Measurements from ENCODE around the gene CBFB.
"Not testable (repeated sequence)": the region's sequence is repeated elsewhere in the genome, so short reads cannot be mapped to it uniquely, and the experiment has no call there.

The CBFB gene

DNA sequence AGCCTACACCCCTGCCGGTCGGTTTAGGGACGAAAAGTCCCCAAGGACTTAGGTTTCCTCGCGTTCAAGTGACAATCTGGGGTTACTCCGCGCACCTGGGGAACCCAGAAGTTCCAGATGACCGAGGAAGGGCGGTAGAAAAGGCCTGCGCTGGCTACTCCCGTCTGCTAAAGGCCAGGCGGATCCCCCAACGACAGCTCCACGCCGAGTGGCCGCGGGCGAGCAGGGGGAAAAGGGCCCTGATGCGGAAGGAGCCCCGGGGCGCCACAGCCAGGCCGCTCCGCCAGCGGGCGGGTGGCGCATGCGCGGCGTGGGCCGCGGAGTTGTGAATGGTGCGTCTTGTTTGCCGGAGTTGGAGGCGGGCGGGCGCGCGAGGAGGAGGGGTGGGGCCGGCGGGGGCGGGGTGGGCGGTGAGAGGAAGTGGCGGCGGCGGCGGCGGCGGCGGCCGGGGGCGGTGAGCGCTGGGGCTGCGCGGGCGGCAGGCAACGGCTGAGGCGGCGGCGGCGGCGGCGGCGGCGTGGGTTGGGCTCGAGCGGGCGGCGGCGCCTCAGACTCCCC, at the start of gene CBFB:
Gene CBFB (plus strand): TSS at position 454 of the 558 bp plus-strand sequence. CDS start 259 bp downstream, outside the sequence.
- peak; percentile 40 for DNase-seq (ENCODE audit: low spot score)

DNA sequence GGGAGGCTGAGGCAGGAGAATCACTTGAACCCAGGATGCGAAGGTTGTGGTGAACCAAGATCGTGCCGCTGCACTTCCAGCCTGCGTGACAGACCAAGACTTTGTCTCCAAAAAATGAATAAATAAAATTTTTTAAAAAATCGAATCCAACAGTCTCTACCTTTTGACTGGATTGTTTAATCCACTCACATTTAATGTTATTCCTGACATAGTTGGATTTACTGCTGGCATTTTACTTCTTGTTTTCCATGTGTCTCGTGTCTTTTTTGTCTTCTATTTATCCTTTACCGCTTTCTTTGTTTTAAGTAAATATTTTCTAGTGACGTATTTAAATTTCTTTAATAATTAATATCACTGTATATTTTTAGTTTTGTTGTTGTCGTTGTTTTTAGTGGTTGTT, 45.9 kb upstream of the CBFB start:
- no peak for DNase-seq (ENCODE audit: low spot score)

DNA sequence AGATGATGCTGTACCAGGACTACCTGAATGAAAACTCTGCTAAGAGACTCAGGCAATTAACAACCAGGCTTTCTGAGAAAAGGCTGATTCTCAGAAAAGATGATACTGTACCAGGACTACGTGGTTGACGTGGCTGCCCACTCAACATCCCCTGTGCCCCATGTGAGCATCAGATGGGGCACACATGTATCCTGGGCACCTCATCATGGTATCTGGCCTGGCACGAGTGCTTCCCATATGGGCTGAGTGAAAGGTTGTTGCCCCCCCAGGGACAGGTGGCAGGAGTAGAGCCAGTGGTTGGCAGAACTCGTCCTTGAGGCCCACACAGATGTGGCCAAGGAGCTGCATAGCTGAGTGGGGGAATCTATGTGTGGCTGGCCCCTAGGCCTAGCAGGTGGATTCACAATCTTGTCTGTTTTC, 44.0 kb upstream of the CBFB start:
- no peak for DNase-seq (ENCODE audit: low spot score)

DNA sequence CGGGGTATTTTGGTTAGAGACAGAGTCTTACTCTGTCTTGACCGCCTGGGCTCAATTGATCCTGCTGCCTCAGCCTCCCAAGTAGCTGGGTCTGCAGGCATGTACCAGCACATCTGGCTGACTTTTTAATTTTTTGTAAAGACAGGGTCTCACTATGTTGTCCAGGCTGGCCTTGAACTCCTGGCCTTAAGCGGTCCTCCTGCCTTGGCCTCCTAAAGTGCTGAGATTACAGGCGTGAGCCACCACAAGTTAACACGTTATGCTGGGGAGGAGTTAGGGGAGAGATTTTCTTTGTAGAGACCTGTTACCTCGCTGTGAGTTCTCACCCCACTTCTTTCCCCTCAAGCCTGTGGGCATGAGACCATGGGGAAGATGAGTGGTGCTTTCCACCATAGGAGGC, 42.4 kb upstream of the CBFB start:
- DNase-seq (ENCODE audit: low spot score): no peak

DNA sequence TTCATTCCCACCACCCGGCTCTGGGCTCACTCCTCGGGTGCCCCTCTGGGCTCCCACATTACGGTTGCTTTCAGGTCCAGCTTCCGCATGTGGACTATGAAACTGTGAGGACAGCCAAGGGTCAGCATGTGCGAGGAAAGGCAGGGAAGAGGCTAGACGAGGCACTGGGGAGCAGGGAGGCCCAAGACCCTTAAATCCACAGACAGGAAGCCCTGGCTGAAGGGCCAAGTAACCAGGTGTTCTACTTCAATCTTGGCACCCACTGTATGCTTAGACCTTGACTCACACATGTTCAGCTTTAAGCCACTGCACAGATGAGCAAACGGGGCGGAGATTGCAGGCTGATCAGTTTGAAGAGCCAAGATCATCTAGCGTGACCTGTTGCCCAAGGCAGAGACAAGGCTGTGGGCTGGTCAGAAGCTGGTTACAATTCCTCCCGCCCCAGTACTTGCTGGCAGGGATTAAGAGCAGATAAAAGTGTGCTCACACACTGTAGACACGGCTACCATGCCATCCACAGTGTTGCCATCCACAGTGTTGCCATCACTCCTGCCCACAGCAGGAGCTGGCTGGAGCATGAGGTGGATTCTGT, 40.7 kb upstream of the CBFB start, which contains the start of gene CES4A:
Gene CES4A (plus strand): TSS at position 393 of the 592 bp plus-strand sequence. CDS start 184 bp downstream, at position 577.
- DNase-seq (ENCODE audit: low spot score): no peak

DNA sequence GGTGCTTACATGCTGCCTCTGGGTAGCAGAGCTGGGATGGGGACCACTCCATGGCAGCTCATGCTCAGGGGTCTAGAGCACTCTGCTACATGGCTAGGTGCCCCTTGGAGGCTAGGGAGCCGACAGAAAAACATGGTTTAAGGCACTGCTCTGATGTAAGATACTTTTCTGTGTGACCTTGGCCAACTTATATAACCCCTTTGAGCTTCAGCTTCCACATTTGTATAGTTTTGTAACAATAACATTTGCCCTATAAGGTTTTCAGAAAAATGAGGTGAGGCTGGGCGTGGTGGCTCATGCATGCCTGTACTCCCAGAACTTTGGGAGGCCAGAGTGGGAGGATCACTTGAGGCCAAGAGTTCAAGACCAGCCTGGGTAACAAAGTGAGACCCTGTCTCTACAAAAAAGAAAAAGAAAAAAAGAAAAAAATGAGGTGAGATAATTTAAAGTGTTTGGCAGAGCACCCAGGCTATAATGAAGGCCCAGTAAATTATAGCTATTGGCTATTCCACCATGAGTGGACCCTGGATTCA, 37.3 kb upstream of the CBFB start:
- DNase-seq (ENCODE audit: low spot score): no peak

DNA sequence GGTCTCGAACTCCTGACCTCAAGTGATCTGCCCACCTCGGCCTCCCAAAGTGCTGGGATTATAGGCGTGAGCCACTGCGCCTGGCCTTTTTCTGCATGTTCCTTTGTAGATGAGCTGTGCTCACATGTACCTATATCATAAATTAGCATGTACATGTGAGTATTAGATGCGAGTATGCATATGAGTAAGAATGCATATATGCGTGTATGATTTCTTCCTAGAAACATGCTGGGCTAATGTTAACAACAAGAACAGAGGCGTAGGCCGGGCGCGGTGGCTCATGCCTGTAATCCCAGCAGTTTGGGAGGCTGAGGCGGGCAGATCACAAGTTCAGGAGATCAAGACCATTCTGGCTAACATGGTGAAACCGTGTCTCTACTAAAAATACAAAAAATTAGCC, 35.4 kb upstream of the CBFB start:
- DNase-seq (ENCODE audit: low spot score): not testable (repeated sequence)

DNA sequence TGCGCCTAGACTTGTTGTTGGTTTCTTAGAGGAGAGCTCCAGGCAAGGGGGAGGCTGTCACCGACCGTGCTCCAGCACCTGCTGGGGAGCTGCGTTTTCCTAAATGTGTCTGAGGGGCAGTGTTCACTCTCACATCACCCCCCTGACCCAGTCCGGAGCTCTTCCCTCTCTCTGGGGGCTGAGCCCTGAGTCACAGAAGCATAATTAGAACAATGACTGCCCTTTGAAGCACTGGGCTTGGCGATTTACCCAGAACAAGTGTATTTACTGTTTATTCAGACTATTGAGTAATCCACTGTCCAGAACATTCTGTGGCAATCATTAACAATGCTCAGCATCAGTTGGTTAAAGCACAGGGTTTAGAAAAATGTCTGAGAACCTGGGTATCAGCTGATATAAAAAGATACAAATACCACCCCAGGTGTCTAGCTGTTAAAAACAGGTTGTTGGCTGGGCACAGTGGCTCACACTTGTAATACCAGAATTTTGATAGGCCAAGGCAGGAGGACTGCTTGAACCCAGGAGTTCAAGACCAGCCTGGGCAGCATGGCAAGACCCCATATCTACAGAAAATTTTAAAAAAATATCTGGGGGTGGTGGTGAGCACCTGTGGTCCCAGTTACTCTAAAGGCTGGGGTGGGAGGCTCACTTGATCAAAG, 32.5 kb upstream of the CBFB start:
- DNase-seq (ENCODE audit: low spot score): no peak

DNA sequence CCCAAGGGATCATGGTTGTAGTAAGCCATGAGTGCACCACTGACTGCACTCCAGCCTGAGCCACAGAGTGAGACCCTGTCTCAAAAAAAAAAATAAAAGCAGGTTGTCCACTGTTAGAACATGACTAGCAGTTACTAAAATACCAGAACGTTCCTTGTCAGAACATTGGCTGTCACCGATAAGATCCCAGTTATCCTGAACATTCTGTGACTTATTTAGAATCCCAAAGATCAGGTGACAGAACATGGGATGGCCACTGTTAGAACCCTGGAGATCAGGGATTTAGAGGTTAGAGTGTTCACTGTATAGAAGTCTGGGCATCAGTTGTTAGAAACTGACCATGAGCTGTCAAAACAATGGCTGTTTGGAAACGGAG, 32.0 kb upstream of the CBFB start:
- DNase-seq (ENCODE audit: low spot score): no peak

DNA sequence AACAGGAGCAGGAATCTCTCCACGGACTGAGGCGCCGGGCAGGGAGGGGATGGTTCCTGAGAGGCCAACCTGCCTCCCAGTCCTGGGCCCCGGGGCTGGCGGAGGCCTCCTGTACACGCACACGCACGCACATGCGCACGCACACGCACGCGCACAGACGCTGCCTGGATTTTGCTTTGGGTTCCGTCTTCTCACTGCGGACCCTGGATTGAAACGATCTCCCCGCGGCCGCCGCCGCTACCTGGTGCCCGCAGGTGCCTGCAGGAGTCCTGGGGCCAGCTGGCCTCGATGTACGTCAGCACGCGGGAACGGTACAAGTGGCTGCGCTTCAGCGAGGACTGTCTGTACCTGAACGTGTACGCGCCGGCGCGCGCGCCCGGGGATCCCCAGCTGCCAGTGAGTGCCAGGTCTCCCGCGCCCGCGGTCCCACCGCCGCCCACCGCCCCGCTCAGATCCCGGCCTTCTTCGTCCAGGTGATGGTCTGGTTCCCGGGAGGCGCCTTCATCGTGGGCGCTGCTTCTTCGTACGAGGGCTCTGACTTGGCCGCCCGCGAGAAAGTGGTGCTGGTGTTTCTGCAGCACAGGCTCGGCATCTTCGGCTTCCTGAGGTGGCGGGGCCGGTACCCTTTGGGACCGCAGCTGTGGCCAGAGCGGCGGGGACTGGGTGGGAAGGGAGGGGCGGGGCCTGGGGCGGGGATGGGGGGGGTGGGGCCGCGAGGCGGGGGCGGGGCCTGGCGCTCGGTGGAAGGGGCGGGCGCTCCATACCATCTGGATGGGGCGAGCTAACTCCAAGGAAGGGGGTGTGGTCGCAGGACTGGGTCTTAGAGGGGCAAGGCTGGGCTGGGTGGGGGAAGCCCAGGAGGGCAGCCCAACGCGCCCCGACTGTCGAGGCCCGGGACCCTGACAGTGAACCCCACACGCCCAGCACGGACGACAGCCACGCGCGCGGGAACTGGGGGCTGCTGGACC, 28.3 kb upstream of the CBFB start:
- no peak for DNase-seq (ENCODE audit: low spot score)

DNA sequence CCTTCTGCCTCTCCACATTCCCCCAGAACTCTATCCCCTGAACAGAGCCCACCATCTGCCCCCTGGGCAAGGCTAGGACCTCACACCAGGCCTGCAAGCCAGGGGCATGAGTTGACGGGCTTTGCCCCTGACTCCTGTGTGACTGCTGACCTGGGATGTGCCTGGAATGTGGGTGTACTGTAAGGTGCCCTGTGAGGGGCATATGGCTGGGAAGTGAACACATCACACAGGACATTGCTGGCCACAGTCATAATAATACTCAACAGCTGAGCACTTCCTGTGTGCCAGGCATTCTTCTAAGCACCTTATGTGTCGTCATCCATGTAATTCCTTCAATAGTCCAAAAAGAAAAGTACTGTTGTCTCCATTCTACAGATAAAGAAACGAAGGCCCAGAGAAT, 27.2 kb upstream of the CBFB start:
- no peak for DNase-seq (ENCODE audit: low spot score)

DNA sequence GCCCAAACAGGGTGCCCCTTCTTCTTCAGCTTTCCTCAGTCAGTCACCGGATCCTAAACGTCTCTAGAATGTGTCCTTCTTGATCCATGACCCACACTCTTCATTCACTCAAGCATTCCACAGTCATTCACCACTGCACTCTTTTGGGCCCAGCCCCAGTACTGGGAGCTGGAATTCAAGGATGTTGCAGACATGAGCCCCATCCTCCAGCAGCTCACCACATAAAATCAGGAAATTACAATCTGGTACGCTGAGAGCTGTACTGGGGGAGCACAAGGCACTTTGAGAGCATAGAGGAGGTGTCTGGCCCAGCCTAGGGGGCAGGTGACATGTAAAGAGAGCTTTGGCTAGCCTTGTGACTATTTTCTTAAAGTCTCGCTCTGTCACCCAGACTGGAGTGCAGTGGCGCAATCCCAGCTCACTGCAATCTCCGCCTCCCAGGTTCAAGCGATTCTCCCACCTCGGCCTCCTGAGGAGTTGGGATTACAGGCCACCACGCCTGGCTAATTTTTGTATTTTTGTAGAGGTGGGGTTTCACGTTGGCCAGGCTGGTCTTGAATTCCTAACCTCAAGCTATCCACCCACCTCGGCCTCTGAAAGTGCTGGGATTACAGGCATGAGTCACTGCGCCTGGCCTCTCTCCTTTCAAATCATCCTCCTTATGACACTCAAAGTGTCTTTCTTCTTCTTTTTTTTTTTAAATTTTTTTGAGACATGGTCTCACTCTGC, 21.9 kb upstream of the CBFB start:
- DNase-seq (ENCODE audit: low spot score): no peak

DNA sequence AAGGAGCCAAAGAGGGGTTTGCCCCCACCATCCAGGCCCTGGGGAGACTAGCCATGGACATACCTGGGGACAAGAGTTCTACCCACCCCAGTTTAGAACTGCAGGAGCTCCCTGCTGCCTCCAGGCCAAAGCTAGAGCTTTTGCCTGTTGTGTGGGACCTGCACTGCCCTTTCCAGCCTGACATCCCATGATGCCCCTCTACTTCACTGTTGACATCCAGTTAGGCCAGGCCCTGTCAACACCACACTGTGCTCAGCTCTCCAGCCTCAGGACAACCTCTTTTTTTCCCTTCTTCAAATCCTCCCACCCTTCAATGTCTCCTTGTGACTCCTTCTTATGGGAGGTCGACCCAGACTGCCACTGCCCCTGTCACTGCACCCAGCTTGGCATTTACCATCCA, 19.8 kb upstream of the CBFB start:
- no peak for DNase-seq (ENCODE audit: low spot score)

DNA sequence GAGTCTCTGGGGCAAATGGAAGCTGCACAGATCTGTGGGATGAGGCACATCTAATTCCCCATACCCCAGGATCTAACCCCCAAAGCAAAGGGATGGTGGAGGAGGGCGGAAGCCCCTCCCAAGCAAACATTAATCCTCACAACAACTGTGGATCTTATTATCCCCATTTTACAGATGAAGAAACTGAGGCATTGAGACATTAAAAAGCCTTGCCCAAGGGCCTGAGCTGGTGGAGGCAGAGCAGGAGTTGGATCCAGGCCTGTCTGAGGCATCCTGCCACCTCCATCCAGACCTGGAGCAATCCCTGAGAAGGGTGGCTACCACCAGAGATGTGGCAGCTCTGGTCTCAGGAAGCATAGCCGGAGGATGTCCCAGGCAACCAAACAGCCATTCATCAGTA, 17.7 kb upstream of the CBFB start:
- no peak for DNase-seq (ENCODE audit: low spot score)

DNA sequence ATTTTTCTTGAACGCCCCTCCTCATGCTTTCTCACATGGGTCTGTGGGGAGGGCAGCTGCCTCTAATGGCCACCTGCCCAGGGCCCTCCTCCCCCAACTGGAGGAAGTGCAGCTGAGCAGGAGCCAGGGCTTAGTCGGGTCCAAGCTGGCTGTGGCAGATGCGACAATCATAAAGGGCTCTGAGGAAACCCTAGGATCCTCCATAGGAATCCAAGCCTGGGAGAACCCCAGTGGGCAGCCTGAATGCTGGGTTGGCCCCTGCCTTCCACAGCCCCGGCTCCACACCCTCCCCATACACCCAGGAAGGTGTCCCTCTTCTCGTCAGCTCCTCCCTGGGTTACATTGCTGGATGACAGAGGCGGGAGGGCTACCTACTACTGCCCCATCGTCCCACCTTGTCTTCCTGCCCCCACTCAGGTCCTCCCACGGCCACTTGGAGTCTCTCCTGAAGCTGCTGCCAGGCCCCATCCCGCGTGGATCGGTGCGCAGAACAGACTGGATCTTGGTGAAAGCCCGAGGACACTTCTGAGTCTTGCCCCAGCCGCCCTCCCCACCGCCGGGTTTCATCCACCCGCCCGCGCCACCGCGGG, 15.6 kb upstream of the CBFB start:
- no peak for DNase-seq (ENCODE audit: low spot score)

DNA sequence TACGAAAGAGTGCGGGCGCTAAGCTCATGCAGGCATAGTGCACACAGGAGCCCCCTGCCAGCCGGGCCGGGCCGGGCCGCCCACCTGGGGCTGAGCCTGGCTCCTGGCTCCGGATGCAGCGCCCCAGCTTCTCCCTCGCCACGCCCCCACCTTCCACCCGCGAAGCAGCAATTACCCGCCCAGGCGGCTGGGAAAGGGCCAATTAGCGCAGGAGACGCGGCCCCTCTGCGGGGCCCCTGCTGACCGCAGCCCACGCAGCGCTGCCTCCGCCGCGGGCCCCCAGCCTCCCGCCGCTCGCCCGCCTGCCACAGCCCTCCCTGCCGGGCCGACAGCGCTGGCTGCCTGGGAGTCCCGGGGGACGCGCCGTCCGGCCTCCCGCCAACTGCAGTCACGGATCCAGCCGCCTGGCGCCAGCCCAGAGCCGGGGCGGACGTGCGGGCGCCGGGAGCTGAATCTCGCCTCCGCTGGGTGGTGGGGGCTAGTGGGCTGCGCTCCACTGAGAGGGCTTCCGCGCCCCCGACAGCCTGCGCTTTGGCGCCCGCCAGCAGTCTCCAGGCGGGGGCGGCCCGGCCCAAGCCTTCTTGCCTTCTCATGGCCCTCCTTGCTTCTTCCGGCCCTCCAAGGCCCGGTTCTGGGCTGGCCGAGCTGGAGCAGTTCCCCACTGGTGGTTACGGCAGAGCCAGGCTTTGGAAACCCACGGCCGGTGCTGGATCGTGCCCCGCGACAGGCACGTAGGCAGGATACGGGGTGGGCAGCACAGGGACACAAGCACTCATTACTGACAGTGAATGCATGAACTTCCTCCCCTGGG, 14.9 kb upstream of the CBFB start:
- DNase-seq (ENCODE audit: low spot score): no peak

DNA sequence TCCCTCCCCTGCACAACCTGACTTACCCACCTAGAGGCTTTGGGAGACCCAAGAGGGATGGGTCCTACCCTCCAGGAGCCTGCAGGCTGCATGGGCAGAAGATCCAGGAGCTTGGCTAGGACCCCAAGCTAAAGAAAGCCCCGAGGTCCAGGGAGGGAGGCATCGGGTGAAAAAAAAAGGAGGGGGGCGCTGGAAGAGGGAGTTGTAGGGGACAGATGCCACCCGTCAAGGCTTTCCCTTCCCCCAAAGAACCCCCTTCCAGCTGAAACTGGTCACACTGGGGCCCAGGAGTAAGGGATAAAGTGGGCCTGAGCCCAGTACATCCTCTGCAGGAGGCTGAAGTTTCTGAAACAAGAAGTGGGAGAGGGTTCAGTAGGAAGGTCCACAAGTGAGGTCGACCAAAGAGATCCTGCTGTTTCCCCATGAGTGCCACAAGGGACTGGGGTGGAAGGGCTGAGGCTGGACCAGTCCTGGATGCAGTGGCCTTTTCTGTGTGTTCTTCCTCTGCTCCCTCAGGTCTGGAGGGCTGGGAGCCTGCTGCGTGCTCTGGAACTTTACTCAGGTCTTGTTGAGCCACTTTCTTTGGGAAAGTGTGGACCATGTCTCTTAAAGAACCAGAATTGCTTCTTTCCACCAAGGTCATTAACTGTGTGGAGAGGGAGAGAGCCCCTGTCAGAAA, 14.2 kb upstream of the CBFB start:
- no peak for DNase-seq (ENCODE audit: low spot score)

DNA sequence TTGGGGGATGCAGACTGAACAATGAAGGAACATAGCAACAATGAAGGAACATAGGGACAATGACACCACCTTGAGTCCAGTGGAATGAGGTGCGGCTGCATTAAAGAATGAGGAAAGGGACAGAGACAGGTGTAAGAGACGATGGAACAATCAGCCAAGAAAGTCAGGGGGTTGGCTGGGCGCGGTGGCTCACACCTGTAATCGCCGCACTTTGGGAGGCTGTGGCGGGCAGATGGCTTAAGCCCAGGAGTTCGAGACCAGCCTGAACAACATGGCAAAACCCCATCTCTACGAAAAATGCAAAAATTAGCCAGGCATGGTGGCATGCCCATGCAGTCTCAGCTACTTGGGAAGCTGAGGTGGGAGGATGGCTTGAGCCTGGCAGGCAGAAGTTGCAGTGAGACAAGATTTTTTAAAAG, 13.6 kb upstream of the CBFB start:
- DNase-seq (ENCODE audit: low spot score): no peak

DNA sequence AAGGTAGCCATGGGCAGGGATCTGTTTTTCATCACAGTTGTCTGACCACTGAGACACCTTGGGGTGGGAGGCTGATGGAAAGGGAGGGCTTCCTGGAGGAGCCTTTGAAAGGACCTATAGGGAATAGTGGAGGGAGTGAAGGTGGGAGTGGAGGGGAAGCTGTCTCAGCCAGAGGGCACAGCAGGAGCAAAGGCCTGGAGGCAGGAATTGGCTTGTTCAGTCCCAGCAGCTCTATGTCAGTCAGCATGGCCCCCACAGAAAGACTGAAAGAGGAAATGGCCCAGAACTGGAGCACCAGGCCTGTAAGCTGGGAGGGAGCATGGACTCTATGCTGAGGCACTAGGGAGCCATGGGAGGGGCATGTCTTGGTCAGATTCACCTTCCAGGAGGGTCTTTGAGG, 12.8 kb upstream of the CBFB start:
- no peak for DNase-seq (ENCODE audit: low spot score)
